GM19328 (cell line): ENCODE data around the gene SURF4.

Experiments used
- ATAC-seq: cut with Tn5 transposase; IDR thresholded peaks from one replicate; pipeline ENCODE4 v1.9.1; 2021; ENCODE audit warnings: mild to moderate bottlenecking, moderate library complexity; ENCODE audit not compliant: unreplicated experiment

The SURF4 gene

DNA sequence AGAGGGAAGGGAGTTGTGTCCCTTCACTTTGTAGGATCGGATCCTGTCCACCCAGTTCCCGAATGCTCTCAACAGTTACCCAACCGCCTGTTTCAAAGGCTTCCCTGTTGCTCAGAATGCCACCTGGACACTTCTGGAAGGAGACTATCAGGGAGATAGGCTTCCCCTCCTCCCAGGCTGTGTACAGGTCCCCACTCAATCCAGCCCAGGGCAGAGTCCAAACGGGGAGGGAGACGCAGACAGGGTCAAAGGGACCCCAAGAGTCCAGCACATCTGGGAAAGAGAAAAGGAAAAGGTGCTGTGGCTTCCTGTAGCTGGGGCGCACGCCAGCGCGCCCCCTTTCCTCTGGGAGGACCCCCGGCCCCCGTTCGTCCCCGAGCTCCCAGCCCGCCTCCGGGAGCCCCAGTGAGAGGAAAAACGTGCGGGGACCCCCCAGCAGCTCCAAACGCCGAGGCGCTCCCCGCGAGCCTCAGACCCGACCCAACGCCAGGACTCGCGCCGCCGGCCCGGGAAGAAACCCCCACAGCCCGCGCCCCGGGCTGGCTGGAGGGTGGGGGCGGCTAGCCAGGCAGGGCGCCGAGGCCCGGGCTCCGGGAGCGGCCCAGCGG, 640 bp downstream of the SURF4 start:
- ATAC-seq: peak; percentile 30

DNA sequence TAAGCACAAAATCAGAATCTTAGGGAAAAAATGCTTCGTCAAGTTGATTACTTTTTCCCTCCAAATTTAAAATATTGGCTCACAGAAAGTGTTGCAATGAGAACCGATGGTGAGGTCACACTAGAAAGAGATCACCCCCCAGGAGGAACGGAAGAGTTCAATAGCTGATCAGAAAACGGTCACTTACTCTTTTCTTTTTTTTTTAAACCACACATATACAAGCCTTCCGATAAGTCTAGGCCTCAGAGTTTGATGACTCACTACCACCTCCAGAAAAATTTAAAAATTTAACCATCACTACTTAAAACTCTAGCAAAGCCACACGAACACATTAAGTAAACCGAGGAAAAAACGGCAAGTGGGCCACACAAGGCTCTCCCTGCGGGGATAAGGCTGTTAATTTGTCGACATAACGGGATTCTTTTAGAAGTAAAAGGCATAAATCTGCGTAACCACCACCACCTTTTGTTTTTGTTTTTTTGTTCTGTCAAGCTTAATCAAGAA, 1.2 kb downstream of the SURF4 start:
- no peak for ATAC-seq

DNA sequence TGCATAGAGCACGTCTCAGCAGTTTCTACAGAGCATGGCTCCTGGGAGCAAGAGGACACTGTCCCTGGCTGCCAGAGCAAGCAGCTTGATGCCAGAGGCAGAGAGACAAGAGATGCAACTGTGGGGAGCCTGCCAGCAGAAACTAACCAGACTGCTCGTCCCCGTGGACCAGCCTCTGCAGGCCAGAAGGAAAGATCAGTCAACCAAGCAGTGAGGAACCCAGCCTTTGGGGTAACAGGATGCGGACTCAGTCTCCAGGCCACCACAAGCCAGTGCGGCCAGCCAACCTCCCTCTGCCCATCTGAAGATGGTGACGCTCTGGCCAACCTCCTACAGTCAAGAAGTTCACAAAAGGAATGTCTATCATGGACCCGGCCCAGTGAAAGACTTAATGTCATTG, 3.7 kb downstream of the SURF4 start:
- no peak for ATAC-seq

DNA sequence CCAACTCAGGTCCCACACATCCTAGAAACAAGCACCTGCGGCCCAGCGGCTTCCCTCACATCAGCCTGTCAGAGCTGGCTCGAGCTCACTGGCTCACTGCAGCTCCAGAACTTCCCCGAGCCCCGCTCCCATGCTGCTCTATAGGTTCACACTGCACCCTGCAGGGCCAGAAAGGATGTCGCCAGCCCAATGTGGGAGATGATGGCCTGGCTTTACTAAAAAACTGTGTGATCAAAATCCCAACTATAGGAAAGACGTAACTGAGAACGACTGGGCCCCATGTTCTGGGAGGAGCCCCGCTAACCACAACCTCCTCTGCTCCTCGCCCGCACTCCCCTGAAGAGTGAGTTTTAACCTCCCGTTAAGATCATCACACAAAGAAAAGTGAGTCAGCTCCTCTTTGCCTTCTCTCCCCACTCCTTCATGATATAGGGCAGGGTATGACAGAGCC, 4.6 kb downstream of the SURF4 start:
- ATAC-seq: no peak

DNA sequence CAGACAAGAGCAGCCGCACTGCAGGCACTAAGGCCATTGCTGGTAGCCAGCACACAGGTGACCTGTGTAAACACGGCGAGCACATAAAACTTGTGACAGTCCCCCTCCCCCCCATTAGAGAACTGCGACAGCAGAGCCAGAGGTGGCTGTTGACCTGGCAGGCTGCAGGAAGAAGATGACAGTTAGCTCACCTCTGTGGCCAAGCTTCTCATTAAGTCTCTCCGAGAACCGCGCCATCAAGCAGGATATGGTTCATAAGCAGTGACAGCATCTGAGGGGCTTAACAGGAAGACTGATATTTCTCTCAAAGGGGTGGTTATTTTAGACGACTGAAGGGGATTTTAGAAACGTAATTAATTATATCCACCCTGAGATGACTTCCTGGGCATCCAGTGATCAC, 5.2 kb downstream of the SURF4 start:
- no peak for ATAC-seq

DNA sequence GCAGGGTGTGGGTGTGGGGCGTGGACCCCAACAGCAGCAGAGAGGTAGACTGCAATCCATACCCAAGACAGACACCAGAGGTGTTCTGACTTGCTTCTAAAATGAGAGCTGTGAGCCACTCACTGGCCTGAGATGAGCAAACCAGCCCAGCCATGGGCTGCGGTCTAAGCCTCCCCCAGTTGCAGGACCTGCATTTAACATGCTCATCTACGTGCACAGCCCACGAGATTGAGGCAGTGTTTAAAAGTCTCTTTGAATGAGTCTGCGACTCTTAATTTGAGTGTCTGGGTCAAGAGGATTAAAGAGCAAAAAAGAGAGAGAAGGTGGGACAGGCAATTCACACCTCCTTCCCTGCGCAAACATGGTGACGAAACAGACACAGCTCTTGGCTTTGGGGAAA, 5.9 kb downstream of the SURF4 start:
- ATAC-seq: no peak

DNA sequence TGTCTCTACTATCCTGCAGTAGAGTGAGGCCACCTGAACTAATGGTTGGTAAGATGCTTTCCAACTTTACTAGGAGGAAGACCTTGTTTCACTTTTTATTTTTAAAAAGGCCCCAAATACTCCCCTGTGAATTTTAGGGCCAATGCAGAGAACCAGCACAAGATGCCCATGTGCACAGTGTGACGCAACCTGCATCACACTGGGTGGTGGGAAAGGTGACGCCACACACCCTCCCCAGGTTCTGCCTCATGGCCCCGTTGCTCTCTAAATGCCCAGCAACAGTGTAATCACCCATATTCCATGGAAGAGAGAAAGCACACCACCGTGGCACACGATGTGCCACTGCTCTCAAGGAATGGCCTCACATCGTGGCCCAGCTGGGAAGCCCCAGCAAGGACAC, 6.4 kb downstream of the SURF4 start:
- no peak for ATAC-seq

DNA sequence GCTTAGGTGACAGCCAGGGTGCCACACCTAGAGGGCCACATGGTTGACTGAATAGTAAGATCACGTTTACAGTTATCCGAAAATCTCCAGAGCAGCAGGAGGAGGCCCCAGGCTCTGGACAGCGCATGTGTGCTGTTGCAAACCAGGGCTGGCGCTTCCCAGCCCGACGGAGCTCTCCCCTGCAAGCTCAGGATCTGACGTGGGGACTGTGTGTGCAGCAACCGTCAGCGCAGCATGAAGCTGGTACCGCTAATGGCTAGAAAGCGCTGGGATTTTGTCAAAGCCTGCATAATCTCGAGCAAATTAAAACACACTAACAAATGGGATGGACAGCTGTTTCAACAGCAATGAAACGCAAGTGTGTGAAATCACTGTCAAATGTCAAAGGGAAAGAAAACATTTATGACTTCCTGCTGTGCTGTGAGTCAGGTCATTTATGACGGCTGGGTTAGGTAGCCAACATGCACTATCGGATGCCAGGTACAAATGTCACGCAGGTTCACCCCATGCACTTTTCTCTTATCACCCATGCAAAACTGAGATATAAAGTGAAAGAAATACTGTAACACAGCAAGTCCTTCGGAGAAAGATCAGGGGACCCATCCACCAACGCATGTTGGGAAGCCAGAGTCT, 7.5 kb downstream of the SURF4 start:
- no peak for ATAC-seq

DNA sequence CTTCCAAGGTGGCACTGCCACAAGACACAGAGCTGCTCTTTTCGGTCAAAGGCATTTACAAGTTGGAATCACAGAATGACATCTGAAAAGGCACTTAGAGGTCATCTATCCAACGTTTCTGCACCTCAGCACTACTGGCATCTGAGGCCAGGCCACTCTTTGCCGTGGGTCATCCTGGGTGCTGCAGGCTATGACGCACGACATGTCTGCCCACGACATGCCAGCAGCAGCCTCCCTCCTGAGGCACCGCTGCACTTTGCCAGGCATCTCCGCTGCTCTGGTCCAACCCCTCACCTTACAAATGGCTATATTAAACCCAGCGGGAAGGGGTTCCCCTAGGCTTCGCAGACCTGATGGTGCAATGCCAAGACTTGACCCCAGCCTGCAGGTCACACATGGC, 8.1 kb downstream of the SURF4 start:
- no peak for ATAC-seq

DNA sequence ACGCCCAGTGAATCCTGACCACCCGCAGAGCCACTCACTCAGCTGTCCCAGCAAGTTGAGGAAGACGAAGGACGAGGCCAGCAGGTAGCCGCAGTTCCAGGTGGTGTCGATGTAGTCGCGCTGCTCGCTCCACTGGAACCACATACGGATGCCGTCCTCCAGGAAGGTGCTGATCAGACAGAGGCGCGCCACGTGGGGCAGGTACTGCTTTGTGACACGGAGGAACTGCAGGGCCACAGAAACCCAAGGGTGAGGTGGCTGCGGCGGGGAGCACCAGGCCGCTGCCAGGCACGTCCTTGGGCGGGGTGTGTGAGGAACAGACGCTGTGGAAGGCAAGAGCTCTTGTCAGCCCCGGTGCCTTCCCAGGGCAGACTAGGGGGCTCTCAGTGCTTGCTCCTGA, 8.6 kb downstream of the SURF4 start:
- ATAC-seq: no peak

DNA sequence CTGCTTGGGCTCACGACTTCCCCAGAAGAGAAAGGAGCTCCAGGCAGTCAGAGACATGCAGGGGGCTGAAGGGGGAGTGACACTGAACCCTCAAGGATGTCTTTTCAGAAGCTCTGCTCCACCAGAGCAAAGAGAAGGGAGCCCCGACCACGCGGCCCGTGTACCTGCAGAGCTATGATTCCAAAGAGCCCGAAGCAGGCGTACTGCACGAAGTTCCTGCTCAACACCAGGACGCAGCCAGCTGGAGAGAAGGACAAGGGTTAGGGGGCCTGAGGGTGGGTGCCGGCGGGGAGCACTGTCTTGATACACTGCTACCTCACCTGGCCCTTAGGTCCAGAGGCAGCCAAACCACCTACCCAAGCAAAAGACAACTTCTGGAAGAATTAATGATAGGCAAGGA, 9.4 kb downstream of the SURF4 start:
- no peak for ATAC-seq

DNA sequence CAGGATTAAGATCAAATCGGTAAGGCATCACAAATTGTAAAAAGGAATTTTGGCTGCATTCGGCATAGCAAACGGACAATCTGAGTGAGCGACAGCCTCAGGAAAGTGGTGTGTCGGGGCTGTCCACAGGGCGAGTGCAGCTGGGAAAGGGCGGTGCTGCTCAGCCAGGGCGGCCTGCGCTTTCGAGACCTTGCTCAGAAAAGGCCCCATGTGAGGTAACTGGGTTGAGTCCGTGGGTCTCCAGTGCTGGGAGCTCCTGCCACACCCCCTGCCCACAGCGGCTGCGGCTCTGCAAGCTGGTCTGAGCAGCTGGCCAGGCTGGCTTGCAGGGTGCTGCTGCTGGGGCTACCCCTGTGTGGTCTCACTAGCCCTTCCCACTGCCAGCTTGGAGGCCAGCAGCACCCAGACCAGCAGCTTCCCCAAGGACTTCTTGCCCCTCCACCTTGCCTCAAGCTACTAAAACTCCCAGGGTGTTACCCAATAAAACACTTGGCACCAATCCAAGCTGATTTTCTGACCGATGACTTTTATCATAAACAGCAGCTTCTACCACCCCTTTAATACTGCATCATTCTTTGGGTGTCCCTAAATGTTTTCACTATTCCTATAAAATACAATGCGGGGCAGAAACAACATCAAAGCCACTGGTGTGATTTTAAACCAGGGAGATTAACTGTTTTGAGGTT, 13.4 kb downstream of the SURF4 start:
- no peak for ATAC-seq

DNA sequence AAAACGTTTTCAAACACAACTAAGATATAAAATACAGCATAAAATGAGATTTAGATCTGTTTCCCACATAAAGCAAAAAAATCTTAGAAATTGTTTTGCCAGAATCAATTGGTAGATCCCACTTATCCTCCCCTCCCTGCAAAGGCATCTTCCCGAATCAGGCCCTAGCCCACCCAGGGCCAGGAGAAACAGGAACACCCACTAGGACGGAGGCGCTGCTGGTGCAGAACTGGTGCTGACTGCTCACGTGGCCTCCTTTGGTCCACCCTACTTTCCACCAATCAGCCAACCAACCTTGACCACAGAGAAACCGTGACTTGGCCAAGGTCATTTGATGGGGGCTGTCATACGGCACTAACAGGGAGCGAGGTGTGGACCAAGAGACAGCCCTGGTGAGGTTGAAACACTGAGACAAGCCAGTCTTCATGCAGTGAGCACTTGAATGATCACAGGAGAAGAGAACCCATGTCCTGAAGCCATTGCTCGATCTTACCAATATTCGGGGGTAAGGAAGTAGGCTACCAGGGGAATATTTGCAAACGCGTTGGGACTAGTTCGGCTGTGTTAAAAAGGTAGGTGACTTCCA, 14.3 kb downstream of the SURF4 start:
- ATAC-seq: no peak

DNA sequence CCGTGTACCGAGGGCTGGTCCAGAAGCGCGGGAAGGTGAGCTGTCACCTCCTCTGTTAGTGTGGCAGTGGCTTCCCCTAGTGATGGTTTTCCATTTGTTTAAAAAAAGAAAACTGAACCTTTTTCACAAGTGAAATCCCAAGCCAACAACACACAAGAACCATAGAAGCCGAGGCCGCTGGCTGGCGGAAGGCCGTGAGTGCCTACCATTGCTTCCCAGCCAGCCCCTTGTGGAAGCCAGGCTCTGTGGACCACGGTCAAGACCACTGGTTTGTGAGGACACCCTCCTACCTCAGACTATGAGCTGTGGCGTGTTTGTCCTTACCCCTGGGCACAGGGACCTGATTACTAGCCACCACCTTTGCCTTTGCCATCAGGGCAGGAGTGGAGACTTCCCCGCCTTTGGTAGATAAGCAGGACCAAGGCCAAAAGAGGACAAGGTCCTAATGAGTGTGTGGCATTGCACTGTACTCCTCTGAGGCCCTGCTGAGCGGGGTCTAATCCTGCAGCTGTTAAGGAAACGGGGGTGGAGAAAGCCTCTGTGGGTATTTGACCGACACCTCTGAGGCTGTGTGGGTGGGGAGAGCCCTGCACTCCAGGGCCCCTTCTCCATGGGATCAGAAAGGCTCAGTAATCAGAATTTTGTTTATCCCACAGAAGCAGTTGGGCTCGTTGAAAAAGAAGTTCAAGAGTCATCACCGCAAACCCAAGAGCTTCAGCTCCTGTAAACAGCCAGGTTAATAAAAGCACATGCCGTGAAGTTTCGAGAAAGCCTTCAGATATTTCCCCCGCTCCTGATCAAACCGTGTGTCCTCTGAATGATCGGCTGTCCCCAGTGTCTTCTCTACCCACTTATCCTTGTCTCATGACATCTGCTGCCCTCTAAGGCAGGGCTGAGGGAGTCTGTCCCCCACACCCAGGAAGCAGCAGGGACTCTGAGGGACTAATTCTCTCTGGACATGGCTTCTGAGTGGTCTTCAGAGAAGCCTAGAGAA, 15.2 kb downstream of the SURF4 start:
- no peak for ATAC-seq

DNA sequence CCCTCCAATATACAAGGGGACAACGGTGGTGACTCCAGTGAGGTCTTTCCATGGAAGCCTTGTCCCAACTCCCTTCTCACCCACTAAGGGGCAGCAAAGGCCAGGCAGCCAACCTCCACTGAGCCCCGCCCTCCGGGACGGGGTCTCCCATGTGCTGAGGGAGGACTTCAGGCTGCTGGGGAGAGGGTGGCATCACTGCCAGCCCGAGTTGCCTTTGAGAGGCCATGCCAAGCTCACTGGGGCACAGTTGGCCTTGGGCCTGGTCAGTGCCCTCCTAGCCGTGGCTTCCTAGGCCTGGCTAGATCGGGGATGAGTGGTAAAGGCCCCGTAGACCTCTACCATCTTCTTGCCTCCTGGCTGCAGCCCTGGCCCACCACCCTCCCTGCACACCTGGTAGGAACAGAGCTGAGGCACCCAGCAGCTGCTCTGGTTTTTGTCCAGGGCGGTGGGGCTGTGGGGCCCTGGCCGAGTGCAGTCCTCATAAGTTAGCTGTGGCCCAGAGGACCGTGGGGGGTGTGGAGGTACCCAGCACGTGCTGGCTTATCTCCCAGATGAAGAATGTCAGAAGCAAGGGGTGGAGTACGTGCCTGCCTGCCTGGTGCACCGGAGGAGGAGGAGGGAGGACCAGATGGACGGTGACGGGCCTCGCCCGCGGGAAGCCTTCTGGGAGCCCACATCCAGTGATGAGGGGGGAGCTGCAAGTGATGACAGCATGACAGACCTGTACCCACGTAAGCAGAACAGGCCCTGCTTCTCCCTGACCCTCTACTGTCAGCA, 16.3 kb downstream of the SURF4 start:
- ATAC-seq: no peak

DNA sequence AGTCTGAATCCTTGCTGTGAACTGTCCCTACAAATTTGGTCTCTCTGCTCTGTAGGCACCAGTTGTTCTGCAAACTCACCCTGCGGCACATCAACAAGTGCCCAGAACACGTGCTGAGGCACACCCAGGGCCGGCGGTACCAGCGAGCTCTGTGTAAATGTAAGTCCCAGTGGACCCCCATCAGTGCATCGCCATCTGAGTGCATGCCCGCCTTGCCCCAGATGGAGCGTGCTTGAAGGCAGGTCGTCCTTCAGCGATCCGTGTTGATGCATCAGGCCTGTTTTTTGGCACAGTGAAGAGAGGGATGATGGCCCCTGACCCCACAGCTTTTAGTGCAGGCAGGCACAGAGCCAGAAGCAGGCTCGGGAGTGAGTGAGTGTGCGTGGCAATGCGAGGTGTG, 18.2 kb downstream of the SURF4 start:
- ATAC-seq: no peak

DNA sequence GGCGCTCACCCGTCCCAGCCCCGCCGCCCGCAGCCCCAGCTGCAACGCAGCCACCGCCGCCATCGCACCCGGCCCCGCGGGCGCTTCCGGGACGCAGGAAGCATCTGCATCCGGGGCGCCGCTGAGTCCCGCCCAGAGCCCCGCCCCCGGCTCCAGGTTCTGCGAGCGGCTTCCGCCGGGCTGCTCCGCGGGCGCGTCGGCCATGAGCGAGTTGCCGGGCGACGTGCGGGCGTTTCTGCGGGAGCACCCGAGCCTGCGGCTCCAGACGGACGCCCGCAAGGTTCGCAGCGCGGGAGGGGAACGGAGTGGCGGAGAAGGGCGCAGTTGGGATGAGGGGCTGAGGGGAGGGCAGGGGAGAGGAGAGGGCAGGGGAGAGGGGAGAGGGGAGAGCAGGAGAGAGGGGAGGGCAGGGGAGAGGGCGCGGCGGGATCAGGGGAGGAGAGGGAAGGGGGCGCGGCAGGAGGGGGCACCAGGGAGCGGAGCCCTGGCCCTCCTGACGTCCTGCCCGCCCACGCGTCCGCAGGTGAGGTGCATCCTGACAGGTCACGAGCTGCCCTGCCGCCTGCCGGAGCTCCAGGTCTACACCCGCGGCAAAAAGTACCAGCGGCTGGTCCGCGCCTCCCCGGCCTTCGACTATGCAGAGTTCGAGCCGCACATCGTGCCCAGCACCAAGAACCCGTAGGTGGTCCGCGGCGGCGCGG, 19.3 kb downstream of the SURF4 start, which contains the start of the genes SURF1 and SURF2:
TSS of gene SURF1 (minus strand) at position 97 of the 701 bp plus-strand sequence. CDS start at position 63, 34 bp downstream.
TSS of gene SURF2 (plus strand) at position 160 of the 701 bp plus-strand sequence. CDS start at position 203, 43 bp downstream.
- peak; percentile 63 for ATAC-seq

DNA sequence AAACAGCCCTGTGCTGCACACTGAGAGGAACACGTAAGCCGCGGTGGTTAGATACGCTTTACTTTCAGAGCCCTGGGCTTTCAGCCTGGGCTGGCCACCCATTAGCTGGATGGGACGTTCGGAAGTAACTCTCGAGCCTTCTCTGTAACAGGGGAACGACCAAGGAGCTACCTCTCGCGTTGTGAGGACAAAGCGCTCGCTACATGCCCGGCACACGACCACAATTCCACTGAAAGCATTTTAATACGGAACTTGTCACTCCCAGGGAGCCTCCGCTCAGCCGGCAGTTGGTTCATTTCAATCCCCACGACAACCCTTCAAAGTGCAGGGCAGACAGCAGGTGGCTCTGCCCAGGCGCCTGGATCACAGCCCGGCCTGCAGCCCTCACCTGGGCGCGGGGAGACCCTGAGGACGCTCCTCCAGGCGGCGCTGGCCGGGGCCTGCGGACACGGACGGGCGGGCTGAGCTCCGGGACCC, 19.9 kb downstream of the SURF4 start:
- peak; percentile 24 for ATAC-seq

DNA sequence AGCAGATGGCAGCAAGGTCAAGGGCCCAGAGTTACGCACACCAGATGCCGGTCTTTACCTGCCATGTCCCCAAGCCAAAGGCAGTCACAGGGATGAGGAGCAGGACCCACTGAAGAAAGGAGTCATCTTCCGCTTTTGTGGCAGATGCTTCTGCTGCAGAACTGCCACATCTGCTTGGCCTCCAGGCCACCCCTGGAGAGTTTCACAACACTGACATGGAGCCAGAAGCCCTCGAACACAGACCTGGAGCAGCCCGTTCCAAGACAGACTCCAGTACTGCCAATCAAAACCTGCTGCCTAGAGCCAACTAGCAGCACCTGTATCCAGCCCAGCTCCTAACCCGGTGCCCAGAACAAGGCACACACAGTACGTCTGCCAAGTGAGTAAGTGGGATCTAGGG, 21.1 kb downstream of the SURF4 start:
- ATAC-seq: no peak
